Vagina (tissue), 2 donors: ENCODE results near the gene CSNK2A1. TPM values are rescaled to one million over a fixed set of nuclear protein-coding genes. Genes with fewer than 3 reads are reported as not detected.

Experiments used
- DNase-seq, 2 donors: peaks; one replicate each; pipeline ENCODE4 v3.0.0-alpha.2; 2017; ENCODE audit errors: extremely low spot score in 2 of 2
- H3K27ac ChIP-seq: fragments of 200-600 bp; sonication (generic); one replicate; pipeline ENCODE4 v1.5.1; 2019
- H3K27me3 ChIP-seq: fragments of 200-600 bp; sonication (generic); one replicate; pipeline ENCODE4 v1.5.1; 2019
- H3K36me3 ChIP-seq, 2 donors: fragments of 200-600 bp; sonication (generic); one replicate each; pipeline ENCODE4 v1.5.1; 2017 to 2019
- H3K4me1 ChIP-seq: fragments of 200-600 bp; sonication (generic); one replicate; pipeline ENCODE4 v1.5.1; 2019
- H3K4me3 ChIP-seq, 2 donors: fragments of 200-600 bp; sonication (generic); 1 replicate in 1 of 2; 2 replicates in 1 of 2; pipeline ENCODE4 v1.5.1; 2016 to 2019
- H3K9me3 ChIP-seq: fragments of 200-600 bp; sonication (generic); one replicate; pipeline ENCODE4 v1.5.1; 2019
- POLR2A ChIP-seq, 2 donors: fragments of 450-650 bp; IDR thresholded peaks; one replicate each; pipeline ENCODE4 v1.6.1; 2017; ENCODE audit warnings: antibody characterized with exemption in 2 of 2, mild to moderate bottlenecking in 2 of 2, moderate library complexity in 2 of 2
- POLR2AphosphoS5 ChIP-seq, 2 donors: sonication (generic); formaldehyde crosslinking; IDR thresholded peaks; one replicate each; pipeline ENCODE4 v1.9.0; 2017; ENCODE audit warnings: antibody characterized with exemption in 2 of 2, mild to moderate bottlenecking in 2 of 2, low read depth in 1 of 2; ENCODE audit not compliant: insufficient read depth in 1 of 2
- intact Hi-C: fragments of 100-400 bp; cut with DNase I; formaldehyde crosslinking; loops from one replicate; pipeline ENCODE4 v1.15.1; 2023
- total RNA-seq: library from RNA; depleted of rRNA; stranded (reverse); fragments of >200 nt; gene quantifications from one replicate; pipeline ENCODE4 v1.2.3, GENCODE V29; 2016
- TF ChIP-seq, protein P1 (sequence below), 3 experiments: fragments of 450-650 bp in 2 of 3; fragments of 200-600 bp in 1 of 3; sonication (generic) in 1 of 3; IDR thresholded peaks; one replicate each; pipeline ENCODE4 v1.5.1; 2017 to 2019; ENCODE audit warnings: antibody characterized with exemption in 3 of 3, mild to moderate bottlenecking in 2 of 3, moderate library complexity in 2 of 3

The CSNK2A1 gene
- total RNA-seq, 1 donor from 2014 or later, result 70.0 TPM

DNA sequence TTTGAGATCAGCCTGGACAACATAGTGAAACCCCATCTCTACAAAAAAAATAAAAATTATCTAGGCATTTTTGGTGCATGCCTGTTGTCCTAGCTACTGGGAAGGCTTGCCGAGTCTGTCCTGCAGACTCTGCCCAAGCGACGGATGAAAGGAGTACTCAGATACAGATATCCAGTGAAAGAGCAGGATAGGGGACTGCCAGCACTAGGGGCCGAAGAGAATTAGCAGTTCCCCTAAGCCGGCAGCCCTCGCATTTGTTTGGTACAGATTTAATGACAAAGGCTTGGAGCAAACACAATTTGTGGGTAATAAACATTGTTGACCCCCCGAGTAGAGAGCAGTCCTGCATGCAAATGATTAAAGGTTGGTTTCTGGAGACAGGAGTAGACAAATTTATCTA lies 75.8 kb downstream of the CSNK2A1 start:
- intact Hi-C loops, result no loop called here
- H3K9me3 ChIP-seq, result no peaks in the 10 kb centered on the region
- H3K27me3 ChIP-seq, result no peaks in the 10 kb centered on the region
- no peaks in the 10 kb centered on the region for H3K36me3 ChIP-seq
- no peak overlapping the region for H3K4me3 ChIP-seq
- peaks cover 5% of the 10 kb centered on the region for H3K4me1 ChIP-seq
- no peak for DNase-seq
- H3K27ac ChIP-seq, result no peak overlapping the region
- TF ChIP-seq POLR2A (IDR thresholded peaks at IDR 0.05), result no peak
- TF ChIP-seq POLR2AphosphoS5 (IDR thresholded peaks at IDR 0.05; ENCODE audit: insufficient read depth in 1 of 2, low read depth in 1 of 2), result no peak
- TF ChIP-seq, protein P1, sequence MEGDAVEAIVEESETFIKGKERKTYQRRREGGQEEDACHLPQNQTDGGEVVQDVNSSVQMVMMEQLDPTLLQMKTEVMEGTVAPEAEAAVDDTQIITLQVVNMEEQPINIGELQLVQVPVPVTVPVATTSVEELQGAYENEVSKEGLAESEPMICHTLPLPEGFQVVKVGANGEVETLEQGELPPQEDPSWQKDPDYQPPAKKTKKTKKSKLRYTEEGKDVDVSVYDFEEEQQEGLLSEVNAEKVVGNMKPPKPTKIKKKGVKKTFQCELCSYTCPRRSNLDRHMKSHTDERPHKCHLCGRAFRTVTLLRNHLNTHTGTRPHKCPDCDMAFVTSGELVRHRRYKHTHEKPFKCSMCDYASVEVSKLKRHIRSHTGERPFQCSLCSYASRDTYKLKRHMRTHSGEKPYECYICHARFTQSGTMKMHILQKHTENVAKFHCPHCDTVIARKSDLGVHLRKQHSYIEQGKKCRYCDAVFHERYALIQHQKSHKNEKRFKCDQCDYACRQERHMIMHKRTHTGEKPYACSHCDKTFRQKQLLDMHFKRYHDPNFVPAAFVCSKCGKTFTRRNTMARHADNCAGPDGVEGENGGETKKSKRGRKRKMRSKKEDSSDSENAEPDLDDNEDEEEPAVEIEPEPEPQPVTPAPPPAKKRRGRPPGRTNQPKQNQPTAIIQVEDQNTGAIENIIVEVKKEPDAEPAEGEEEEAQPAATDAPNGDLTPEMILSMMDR (IDR thresholded peaks at IDR 0.05), result no peak

DNA sequence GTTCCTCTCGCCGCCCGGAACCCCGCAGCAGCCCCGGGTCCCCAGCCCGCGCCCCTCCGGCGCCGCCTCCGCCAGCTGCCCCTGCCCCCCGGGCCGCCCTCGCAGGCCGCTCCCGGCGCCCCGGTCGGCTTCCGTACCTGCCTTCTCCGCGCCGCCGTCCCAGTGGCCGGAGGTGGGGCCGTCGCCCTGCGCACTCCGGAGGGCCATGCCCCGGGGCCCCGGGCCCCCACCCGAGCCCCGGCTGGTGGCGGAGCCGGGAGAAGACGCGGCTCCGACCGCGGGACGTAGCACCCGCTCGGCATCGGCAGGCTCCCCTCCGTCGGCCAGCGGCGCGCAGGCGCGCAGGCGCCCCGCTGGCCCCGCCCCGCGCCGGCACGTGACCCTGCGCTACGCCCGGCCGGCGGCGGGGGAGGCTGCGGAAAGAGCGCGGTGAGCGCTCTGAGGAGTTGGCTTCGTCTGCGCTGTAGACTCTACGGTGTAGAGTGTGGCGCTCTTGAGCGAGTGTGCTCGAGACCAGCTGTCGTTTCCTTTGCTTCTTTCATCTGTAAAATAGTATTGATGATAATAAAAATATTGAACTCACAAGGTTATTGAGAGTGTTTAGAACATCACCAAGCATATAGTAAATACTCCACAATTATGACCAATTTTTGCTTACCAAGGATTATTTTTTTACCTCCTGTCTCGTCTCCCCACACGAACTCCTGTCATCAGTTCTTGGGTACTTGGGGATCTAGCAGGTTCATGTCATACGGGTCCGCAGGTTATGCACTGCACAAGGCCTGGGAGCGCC lies 81.2 kb downstream of the CSNK2A1 start, which contains the start of gene TBC1D20:
TSS of gene TBC1D20 (minus strand) at position 335 of the 793 bp plus-strand sequence. CDS start at position 207, 128 bp downstream.
- Histone ChIP-seq H3K4me3 (peak within 1 kb of the TSS; percentile 84 to 90), H3K4me1 (peaks cover 42% of the 10 kb centered on the region), H3K9me3 (no peaks in the 10 kb centered on the region), H3K27ac (peak within 1 kb of the TSS; percentile 91), H3K27me3 (no peaks in the 10 kb centered on the region), H3K36me3 (no peaks in the 10 kb centered on the region)
- intact Hi-C loops, result no loop called here
- DNase-seq, result no peak
- TF ChIP-seq POLR2A (IDR thresholded peaks at IDR 0.05) (peak in 1 of 2 donors; percentile 90), POLR2AphosphoS5 (IDR thresholded peaks at IDR 0.05; ENCODE audit: insufficient read depth in 1 of 2, low read depth in 1 of 2) (peak; percentile 24 to 39)
- TF ChIP-seq, protein P1 (IDR thresholded peaks at IDR 0.05), result no peak

DNA sequence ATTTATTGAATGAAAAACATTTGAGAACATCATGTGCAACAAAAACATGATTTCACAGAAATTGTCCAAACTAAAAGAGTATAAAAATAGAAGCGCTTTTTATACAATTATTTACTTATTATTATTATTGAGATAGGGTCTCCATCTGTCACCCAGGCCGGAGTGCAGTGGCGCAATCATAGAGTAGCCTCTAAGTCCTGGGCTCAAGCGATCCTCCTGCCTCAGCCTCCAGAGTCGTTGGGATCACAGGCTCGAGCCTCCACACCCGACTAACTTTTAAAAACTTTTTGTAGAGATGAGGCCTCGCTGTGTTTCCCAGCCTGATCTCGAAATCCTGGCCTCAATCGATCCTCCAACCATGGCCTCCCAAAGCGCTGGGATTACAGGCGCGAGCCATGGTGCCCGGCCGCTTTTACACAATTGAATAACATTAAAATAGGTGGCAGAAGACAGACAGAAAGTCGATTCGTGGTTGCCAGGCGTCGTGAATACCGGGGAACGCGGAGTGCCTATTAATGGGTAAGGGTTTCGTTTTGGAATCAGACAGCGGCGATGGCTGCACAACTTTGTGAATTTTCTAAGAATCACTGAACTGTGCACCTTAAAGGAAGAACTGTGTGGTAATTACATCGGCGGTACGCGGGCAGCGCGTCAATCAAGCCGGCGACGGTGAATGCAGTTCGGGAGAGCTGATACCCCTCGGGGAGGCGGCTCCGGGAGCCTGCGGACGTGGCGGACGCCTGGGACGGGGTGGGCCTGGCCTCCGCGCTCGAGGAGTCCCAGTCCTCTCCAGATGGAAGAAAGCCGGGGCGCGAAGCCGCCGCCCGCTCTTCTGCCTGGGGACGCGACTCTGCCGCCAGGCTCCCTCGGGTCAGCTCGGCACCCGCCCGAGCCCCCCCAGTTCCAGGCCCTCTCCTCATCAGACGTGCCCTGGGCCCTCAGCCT lies 82.1 kb downstream of the CSNK2A1 start:
- Histone ChIP-seq H3K36me3 (no peaks in the 10 kb centered on the region), H3K9me3 (no peaks in the 10 kb centered on the region), H3K27me3 (no peaks in the 10 kb centered on the region), H3K4me1 (peaks cover 43% of the 10 kb centered on the region), H3K4me3 (peak overlapping the region; percentile 84 to 90), H3K27ac (peak overlapping the region; percentile 91)
- TF ChIP-seq POLR2AphosphoS5 (IDR thresholded peaks at IDR 0.05; ENCODE audit: insufficient read depth in 1 of 2, low read depth in 1 of 2) (no peak), POLR2A (IDR thresholded peaks at IDR 0.05) (no peak)
- TF ChIP-seq, protein P1 (IDR thresholded peaks at IDR 0.05), result no peak
- intact Hi-C loops, result no loop called here
- no peak for DNase-seq

DNA sequence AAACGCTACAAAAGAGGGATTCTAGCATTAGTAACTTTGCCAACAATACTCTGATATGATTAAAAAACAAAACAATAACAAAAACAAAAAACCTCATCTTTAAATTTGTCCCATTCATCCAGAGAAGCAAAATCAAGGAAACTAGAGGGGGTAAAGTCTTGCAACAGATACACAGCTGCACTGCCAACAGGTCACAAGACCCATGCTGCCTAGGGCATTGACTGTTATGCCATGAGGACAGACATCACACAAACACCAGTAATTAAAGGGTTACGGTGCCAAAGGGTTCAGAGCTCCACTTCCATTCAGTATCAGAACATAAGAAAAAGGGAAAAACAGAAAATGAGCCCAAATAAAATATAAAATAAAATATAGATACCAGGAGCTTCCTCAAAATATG lies 82.9 kb downstream of the CSNK2A1 start:
- peaks cover 51% of the 10 kb centered on the region for H3K4me1 ChIP-seq
- no peak overlapping the region for H3K27ac ChIP-seq

More for the DNA sequence above, 82.9 kb downstream of the CSNK2A1 start:
- Histone ChIP-seq H3K36me3 (no peaks in the 10 kb centered on the region), H3K4me3 (peak overlapping the region in 1 of 2 donors; percentile 84), H3K9me3 (no peaks in the 10 kb centered on the region), H3K27me3 (no peaks in the 10 kb centered on the region)
- TF ChIP-seq POLR2AphosphoS5 (IDR thresholded peaks at IDR 0.05; ENCODE audit: insufficient read depth in 1 of 2, low read depth in 1 of 2) (no peak), POLR2A (IDR thresholded peaks at IDR 0.05) (no peak)
- TF ChIP-seq, protein P1 (IDR thresholded peaks at IDR 0.05), result no peak
- intact Hi-C loops, result no loop called here
- no peak for DNase-seq
